GM12801 (cell line): ENCODE results near the gene NUBP2.

Experiments
- CTCF ChIP-seq: IDR thresholded peaks from one replicate; pipeline ENCODE4 v1.5.1; 2011; ENCODE audit warnings: control low read depth; ENCODE audit not compliant: insufficient read length; ENCODE audit errors: extremely low read depth

NUBP2 gene

DNA sequence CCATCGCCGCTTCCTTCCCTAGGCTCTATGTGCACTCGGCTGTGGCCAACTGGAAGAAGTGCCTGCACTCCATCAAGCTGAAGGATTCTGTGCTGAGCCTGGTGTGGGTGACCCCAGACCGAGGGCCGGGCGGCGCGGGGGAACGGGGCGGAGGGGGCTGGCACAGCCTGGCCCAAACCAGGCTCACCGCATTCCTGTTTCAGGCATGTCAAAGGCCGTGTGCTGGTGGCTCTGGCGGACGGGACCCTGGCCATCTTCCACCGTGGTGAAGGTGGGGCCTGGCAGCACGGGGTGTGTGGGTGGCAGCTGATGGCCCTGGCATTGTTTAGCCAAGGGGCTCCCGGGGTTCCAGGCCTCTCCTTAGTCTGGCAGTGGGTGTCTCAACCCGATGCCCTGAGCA is 16.1 kb upstream of the NUBP2 start:
- TF ChIP-seq CTCF, result no peak

DNA sequence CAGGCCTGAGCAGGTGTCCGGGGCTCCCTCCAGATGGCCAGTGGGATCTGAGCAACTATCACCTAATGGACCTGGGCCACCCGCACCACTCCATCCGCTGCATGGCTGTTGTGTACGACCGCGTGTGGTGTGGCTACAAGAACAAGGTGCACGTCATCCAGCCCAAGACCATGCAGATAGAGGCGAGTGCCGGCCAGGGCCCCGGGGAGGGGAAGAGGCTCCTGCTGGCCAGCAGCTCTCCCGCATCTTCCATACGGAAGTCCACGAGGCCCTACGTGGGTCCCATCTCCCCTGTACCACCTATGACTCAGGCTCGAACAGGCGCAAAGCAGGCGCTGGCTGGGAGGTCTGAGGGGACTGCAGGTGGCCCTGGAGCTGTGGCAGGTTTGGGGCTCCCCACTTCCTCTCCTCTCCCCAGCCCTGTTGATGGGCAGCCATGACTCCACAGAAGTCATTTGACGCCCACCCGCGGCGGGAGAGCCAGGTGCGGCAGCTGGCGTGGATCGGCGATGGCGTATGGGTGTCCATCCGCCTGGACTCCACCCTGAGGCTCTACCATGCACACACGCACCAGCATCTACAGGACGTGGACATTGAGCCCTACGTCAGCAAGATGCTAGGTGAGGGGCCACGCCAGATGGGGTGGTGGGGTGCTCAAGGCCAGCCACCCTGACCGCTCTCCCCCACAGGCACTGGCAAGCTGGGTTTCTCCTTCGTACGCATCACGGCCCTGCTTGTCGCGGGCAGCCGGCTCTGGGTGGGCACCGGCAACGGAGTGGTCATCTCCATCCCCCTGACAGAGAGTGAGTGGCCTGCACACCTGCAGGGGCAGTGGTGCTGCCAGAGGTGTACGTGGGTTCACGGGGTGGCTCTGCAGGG is 15.4 kb upstream of the NUBP2 start:
- no peak for TF ChIP-seq CTCF

DNA sequence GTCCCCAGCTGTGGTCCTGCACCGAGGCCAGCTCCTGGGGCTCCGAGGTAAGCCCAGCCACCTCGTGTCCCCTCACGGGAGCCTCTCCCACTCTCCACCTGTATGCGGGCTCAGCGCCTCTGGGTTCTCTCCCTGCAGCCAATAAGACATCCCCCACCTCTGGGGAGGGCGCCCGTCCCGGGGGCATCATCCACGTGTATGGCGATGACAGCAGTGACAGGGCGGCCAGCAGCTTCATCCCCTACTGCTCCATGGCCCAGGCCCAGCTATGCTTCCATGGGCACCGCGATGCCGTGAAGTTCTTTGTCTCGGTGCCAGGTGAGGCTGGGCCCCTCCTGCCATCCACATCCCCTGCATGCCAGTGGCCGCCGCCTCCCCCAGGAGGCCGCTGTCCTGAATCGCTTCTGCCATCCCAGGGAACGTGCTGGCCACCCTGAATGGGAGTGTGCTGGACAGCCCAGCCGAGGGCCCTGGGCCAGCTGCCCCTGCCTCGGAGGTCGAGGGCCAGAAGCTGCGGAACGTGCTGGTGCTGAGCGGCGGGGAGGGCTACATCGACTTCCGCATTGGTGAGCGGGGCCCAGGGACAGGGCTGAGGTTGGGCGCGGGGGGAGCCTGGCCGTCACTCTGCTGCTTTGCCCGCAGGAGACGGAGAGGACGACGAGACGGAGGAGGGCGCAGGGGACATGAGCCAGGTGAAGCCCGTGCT is 14.5 kb upstream of the NUBP2 start:
- no peak for TF ChIP-seq CTCF

GRCh38 chr16:1768767-1769401 is 13.9 kb upstream of the NUBP2 start:
- TF ChIP-seq CTCF, result no peak

GRCh38 chr16:1769402-1770300 is 13.1 kb upstream of the NUBP2 start:
- TF ChIP-seq CTCF, result no peak

DNA sequence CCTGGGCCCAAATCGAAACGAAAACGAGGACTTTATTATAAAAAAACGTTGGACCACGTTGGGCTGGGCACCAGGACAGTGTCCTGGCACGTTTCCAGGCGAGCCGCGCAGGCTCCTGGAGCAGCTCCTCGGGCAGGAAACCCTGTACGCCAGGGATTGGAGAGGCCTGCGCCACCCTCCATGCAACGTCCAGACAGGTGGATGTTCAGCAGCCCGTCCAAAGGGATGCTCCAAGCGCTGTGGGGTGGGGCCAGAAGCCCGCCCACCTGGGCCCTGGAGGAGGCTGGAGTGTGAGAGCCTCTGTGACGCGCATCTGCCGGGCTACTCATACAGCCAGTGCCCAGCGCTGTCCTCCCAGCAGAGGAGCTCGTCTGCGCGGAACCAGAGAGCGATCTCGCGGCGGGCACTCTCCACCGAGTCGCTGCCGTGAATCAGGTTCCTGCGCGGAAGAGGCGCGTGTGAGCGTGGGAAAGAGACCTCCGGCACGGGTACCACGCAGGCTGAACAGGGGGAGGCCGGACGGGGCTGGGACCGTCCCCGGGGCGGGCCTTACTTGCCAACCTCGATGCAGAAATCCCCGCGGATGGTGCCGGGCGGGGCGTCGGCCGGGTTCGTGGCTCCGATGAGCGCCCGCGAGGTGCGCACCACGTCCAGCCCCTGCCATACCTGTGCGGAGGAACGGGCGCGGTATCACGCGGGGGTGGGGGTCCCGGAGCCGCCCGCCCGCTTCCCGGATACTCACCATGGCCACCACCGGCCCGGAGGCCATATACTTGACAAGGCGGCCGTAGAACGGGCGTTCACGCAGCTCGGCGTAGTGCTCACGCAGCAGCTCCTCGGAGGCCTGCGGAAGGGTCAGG is 12.2 kb upstream of the NUBP2 start:
- no peak for TF ChIP-seq CTCF
